HG02885 (cell line): ENCODE data around the gene C10orf90.

ENCODE experiments used
- ATAC-seq: cut with Tn5 transposase; IDR thresholded peaks from one replicate; pipeline ENCODE4 v1.9.1; 2021; ENCODE audit warnings: mild to moderate bottlenecking; ENCODE audit not compliant: unreplicated experiment, poor library complexity

C10orf90 gene

GRCh38 chr10:126637501-126637900 lies 33.0 kb downstream of the C10orf90 start:
- no peak for ATAC-seq

- no peak for ATAC-seq
These were observed 35.6 kb downstream of the C10orf90 start for GRCh38 chr10:126634911-126635310.

DNA sequence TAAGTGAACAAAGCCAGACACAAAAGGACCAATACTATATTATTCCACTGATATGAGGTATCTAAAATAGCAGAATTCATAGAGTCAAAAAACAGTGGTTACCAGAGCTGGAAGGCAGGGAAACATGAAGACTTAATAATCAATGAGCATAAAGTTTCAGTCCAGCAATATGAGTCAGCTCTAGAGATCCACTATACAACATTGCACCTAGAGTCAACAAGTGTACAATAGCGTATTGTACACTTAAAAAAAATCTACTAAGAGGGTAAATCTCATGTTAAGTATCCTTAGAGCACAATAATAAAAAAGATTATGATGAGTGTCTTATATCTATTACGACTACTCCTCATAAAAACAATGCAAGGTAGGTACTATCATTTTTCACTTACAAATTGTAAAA lies 36.1 kb downstream of the C10orf90 start:
- ATAC-seq: no peak

DNA sequence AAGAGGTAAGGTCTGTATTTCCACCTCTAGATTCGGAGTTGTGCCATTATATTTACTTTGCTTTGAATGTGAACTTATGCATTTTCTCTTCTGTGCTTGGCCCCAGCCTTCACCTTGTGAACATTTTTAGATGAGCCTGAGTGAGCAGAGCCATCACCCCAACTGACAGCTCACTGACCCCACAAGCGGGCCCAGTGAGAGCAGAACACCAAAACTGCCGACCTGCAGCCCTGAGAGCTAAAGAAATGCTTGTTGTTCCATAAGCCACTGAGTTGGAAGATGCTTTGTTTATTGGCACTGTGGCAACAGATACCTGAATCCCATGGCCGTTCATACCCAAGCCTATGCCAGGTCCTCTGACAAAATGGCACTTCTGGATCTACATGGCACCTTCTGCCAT lies 37.8 kb downstream of the C10orf90 start:
- ATAC-seq: no peak

DNA sequence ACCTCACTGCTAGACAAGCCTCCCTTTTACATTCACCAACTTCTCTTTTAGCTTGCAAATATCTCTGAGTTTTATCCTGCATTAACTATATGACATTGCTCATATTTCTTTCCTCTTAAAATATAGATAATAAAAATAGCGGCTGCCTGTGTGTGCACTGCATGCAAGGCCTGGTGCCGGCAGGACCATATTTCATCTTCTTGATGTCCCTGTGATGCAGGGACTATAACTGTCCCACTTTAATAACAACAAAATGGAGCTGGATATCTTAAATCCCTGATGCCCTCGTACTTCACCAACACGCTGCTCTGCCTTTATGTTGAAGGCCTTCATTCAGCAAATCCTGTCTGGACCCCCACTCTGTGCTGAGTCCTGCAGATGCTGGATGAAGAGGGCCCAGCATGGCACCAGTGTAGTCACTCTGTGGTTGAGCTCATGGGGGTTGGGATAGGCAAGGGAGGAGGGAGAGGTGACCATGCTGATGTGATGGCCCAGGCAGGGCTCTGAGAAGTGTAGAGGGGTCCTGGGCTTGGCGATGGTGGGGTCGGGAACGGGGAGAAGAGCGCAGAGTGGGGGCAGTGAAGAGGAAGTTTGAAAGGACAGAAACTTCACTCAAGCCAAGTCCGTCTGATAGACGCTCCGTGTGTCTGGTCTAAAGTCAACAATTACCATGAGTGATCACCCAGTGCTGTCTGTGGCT lies 40.4 kb downstream of the C10orf90 start:
- ATAC-seq: no peak

DNA sequence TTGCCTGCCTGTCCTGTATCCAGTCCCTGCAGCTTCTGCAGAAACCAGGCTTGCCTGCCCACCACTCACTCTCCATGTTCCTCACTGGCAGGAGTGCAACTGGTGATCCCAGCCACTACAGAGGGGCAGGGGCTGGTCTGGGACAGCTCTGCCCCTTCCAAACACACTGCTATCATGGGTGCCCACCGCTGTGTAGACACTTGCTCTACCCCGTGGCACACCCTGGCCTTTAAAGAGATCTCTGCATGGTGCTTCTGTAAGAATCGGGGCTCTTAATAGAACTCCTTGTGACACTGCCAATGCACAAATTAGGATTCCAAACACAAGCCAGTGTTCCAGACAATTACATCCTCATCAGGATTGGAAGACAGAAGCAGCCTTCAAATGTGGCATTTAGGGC lies 41.7 kb downstream of the C10orf90 start:
- ATAC-seq: no peak

GRCh38 chr10:126621846-126622245 lies 48.6 kb downstream of the C10orf90 start:
- no peak for ATAC-seq

- ATAC-seq: no peak
These were observed 52.0 kb downstream of the C10orf90 start for GRCh38 chr10:126618466-126618865.

DNA sequence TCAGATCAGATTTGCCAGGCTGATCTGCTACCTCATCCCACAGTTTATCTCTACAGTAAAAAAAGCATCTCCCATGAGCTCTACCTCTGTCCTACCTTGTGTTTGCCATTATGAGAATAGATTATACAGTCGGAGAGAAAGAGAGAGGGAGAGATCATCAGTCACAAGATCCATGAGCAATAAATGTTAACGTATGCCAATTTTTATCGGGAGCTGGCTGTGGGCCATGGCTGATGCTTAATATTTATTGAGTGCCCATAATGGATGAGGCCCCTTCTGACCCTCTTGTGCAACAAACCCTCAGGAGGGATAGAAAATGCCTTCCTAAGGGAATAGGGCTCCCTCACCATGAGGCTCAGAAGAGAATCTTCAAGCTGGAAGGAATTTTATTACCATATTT lies 52.8 kb downstream of the C10orf90 start:
- no peak for ATAC-seq

- no peak for ATAC-seq
These were observed 53.3 kb downstream of the C10orf90 start for GRCh38 chr10:126617208-126617607.

GRCh38 chr10:126616737-126617136 lies 53.8 kb downstream of the C10orf90 start:
- ATAC-seq: no peak

DNA sequence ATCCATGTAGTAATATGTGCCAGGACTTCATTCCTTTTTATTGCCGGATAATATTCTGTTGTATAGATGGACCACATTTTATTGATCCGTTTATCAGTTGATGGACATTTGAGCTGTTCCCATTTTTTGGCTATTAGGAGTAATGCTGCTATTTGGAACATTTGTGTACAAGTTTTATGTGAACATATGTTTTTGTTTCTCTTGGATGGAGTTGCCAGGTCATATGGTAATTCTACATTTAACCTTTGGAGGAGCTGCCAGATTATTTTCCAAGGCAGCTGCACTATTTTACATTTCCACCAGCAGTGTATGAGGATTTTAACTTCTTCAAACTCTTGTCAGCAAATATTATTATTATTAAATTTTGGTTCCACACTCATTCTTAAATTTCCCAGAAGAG lies 59.2 kb downstream of the C10orf90 start:
- ATAC-seq: no peak

DNA sequence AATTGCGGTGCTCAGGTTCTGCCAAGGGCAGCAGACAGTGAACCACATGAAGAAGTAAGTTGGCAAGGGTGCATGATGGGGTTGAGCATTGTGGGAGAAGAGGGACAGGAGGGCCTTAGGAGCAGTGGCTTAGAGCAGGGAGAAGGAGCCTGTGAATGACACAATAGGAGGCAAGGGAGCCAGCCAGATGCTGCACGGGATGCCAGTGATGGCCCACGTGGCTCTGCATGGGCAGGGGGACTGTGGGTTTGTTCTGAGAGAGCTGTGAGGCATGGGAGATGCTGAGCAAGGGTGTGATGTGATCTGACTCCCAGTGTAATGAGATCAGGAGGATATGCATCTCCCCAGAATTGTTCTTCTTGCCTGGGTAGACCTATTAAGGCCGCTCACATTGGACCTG lies 60.9 kb downstream of the C10orf90 start:
- no peak for ATAC-seq

DNA sequence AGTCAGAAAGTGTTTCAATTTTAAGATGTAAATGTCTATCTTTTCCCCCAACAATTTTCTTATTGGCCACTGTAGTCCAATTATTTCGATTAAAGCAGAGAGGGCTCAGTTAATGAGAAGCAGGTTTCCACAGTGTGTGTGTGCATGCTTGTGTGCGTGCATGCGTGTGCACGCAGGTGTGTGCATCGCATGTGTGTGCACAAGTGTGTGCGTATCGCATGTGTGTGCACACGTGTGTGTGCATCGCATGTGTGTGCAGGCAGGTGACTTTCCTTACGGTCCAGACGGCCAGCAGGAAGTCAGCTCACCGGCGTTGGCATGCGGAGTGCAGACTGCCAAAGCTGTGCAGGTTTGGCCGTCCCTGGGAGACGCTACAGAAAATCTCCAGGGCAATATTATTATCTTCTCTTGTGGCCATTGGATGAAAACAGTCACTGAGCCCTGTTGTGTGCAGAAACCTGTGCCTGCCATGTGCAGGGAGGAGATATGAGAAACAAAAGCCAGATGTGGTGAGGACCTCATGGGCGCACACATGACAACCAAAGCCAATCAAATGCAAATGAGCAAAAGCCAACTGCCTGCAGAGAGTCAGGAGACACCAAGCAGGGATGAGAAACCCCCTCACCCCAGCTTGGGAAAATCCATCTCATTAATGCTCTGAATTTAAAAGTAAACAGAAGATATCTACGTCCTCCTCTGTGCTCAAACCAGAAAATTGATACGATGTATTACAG lies 70.4 kb downstream of the C10orf90 start:
- no peak for ATAC-seq

GRCh38 chr10:126598009-126598408 lies 72.5 kb downstream of the C10orf90 start:
- ATAC-seq: no peak

DNA sequence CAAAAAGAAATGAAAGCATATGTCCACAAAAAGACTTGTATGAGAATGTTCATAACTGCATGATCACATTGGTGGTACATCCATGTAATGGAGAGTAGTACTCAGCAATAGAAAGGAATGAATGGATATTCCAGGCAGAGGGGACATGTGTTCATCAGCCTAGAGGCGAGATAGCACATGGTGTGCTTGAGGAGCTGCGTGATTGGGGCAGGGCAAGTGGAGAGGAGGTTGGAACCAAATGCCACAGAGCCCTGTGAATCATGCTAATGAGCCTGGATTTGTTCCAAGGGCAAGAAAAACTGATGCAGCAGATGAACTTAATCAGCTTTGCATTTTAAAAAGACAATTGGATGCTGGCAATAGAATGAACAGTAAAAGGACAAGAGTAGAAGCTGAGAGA lies 73.3 kb downstream of the C10orf90 start:
- ATAC-seq: no peak

DNA sequence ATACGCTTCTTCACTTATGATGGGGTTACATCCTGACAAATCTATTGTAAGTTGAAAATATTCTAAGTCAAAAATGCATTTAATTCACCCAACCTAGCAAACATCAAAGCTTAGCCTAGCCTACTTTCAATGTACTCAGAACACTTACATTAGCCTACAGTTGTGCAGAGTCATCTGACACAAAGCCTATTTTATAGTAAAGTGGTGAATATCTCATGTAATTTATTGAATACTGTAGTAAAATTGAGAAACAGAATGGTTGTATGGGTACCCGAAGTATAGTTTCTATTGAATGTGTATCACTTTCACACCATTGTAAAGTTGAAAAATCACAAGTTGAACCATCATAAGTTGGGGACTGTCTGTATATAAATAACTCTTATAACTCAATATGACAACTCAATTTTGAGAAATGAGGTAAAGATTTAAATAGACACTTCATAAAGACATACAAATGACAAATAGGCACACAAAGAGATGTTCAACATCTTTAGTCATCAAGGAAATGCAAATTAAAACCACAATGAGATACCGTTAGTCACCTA lies 73.9 kb downstream of the C10orf90 start:
- no peak for ATAC-seq

DNA sequence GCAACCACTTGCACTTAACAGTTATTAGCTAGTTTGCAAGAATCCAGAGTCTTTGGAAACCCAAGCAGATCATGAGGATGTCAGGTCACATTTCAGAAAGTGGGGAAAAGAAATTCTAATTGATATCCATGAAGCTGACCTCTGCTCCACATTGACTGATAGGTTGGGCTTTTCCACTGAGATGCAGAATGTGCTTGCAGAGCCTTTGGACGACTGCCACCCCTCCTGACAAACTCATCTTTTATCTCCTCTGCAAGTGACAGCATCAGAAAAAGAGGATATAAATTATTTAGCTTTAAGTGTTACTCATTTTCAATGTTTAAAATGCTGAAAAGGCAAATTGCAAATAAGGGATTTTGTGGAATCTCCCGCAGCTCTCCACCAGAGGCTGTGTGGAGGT lies 75.3 kb downstream of the C10orf90 start:
- no peak for ATAC-seq

GRCh38 chr10:126593968-126594701 lies 76.4 kb downstream of the C10orf90 start:
- no peak for ATAC-seq

DNA sequence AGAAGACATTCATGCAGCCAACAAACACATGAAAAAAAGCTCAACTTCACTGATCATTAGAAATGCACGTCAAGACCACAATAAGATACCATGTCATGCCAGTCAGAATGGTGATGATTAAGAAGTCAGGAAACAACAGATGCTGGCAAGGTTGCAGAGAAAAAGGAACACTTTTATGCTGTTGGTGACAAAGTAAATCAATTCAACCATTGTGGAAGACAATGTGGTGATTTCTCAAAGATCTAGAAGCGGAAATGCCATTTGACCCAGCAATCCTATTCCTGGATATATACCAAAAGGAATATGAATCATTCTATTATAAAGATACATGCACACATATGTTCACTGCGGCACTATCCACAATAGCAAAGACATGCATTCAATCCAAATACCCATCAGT lies 77.6 kb downstream of the C10orf90 start:
- no peak for ATAC-seq

DNA sequence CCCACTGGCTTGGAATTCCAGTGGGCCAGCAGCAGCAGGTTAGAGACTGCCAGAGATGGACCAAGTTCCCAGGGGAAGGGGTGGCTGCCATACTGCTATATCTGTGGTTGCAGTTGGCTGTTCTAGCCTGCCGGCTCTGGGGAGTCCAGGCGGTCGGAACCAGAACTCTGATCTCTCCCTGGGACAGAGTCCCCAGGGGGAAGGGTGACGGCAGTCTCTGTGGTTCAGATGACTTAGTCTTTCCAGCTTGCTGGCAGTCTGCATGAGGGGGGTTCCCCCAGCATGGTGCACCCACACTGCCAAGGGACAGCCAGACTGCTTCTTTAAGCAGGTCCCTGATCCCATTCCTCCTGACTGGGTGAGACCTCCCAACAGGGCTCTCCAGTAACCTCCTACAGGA lies 82.5 kb downstream of the C10orf90 start:
- ATAC-seq: no peak
